Breast epithelium (tissue), 3 donors: Measurements from ENCODE around the gene PKD2L2.

Experiments
- POLR2A ChIP-seq: fragments of 450-650 bp; IDR thresholded peaks from one replicate; pipeline ENCODE4 v1.6.1; 2016; ENCODE audit warnings: antibody characterized with exemption, mild to moderate bottlenecking, moderate library complexity
- TF ChIP-seq, protein P1 (sequence below), 3 donors: fragments of 450-650 bp; IDR thresholded peaks; one replicate each; pipeline ENCODE4 v1.5.1; 2016 to 2017; ENCODE audit warnings: antibody characterized with exemption in 3 of 3, mild to moderate bottlenecking in 3 of 3, moderate library complexity in 3 of 3

- TF ChIP-seq, protein P1, sequence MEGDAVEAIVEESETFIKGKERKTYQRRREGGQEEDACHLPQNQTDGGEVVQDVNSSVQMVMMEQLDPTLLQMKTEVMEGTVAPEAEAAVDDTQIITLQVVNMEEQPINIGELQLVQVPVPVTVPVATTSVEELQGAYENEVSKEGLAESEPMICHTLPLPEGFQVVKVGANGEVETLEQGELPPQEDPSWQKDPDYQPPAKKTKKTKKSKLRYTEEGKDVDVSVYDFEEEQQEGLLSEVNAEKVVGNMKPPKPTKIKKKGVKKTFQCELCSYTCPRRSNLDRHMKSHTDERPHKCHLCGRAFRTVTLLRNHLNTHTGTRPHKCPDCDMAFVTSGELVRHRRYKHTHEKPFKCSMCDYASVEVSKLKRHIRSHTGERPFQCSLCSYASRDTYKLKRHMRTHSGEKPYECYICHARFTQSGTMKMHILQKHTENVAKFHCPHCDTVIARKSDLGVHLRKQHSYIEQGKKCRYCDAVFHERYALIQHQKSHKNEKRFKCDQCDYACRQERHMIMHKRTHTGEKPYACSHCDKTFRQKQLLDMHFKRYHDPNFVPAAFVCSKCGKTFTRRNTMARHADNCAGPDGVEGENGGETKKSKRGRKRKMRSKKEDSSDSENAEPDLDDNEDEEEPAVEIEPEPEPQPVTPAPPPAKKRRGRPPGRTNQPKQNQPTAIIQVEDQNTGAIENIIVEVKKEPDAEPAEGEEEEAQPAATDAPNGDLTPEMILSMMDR (IDR thresholded peaks at IDR 0.05) = no peak
- TF ChIP-seq POLR2A = no peak
These were observed 50.1 kb downstream of the PKD2L2 start for GRCh38 chr5:137939331-137939730.
